GOT3 (cell line): ENCODE data around the gene CFAP73.

Experiments
- DNase-seq: peaks from one replicate; lab custom pipeline; 2025; ENCODE audit warnings: mixed read lengths; lab: John Stamatoyannopoulos, UW

CFAP73 gene

GRCh38 chr12:113142173-113142885 is 7.2 kb upstream of the CFAP73 start:
- DNase-seq = no peak

GRCh38 chr12:113142886-113143332 is 6.6 kb upstream of the CFAP73 start:
- DNase-seq = no peak

- DNase-seq = no peak
Measured at GRCh38 chr12:113143959-113144358, 5.6 kb upstream of the CFAP73 start.

- no peak for DNase-seq
Measured at GRCh38 chr12:113144806-113145205, 4.7 kb upstream of the CFAP73 start.

GRCh38 chr12:113145720-113146551 is 3.6 kb upstream of the CFAP73 start:
- DNase-seq = no peak

- DNase-seq = no peak
Measured at GRCh38 chr12:113146999-113147398, 2.5 kb upstream of the CFAP73 start.

- no peak for DNase-seq
Measured at GRCh38 chr12:113151655-113152054, 2.1 kb downstream of the CFAP73 start.

- DNase-seq = no peak
Measured at GRCh38 chr12:113152196-113152834, 2.8 kb downstream of the CFAP73 start.

GRCh38 chr12:113152835-113153814 is 3.6 kb downstream of the CFAP73 start:
- peak; percentile 53 for DNase-seq

GRCh38 chr12:113154351-113154973 is 4.9 kb downstream of the CFAP73 start:
- DNase-seq = no peak

GRCh38 chr12:113155060-113155459 is 5.5 kb downstream of the CFAP73 start:
- DNase-seq = no peak

- no peak for DNase-seq
Measured at GRCh38 chr12:113155646-113156045, 6.1 kb downstream of the CFAP73 start.

GRCh38 chr12:113157218-113157859 is 7.8 kb downstream of the CFAP73 start:
- DNase-seq = no peak

GRCh38 chr12:113158439-113159203 is 9.1 kb downstream of the CFAP73 start:
- no peak for DNase-seq

GRCh38 chr12:113159937-113160336 is 10.4 kb downstream of the CFAP73 start:
- DNase-seq = no peak

- no peak for DNase-seq
Measured at GRCh38 chr12:113161415-113162016, 12.0 kb downstream of the CFAP73 start.

GRCh38 chr12:113162102-113163029 is 12.8 kb downstream of the CFAP73 start:
- no peak for DNase-seq

GRCh38 chr12:113163030-113163360 is 13.5 kb downstream of the CFAP73 start:
- no peak for DNase-seq
